ENCODE data around the gene EMC9. TPM values are rescaled to one million over a fixed set of nuclear protein-coding genes. Genes with fewer than 3 reads are reported as not detected.
A peak's percentile ranks its signal among the peaks of the same experiment; 100 is the strongest.

The EMC9 gene
- polyA plus RNA-seq, 5 donors, result 12.6 to 25.8 (median 24.3) TPM

DNA sequence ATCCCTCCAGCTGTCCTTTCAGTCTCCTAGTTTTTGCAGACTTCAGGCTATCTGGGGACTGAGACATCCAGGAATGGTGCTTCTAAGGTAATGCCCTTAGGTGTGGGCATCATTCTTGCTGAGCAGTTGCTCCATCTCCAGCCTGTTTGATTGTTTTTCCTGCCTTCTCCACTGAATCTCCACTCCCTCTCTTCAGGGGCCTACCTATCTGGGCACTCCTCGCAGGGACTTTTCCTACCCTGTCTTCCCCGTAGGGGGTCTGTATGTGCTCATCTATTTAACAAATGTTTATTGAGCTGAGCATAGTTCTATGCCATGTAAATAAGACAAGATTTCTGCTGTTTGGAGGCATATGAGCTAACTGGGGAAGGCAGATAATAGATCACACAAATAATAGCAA, 8.4 kb downstream of the EMC9 start:
- DNase-seq, result no peak

DNA sequence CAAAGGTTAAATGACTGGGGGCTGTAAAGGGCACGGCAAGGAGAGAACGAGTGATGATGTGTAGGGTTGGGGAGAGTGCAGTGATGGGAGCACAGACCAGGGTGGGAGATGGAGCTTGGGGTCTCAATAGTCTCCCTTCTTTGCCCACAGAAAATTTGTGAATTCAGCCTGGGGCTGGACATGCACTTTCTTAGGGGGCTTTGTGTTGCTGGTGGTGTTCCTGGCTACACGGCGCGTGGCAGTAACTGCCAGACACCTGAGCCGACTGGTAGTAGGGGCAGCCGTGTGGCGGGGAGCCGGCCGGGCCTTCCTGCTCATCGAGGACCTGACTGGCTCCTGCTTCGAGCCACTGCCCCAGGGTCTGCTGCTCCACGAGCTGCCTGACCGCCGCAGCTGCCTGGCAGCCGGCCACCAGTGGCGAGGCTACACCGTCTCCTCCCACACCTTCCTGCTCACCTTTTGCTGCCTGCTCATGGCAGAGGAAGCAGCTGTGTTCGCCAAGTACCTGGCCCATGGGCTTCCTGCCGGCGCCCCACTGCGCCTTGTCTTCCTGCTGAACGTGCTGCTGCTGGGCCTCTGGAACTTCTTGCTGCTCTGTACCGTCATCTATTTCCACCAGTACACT, 9.2 kb downstream of the EMC9 start:
- DNase-seq, result no peak

DNA sequence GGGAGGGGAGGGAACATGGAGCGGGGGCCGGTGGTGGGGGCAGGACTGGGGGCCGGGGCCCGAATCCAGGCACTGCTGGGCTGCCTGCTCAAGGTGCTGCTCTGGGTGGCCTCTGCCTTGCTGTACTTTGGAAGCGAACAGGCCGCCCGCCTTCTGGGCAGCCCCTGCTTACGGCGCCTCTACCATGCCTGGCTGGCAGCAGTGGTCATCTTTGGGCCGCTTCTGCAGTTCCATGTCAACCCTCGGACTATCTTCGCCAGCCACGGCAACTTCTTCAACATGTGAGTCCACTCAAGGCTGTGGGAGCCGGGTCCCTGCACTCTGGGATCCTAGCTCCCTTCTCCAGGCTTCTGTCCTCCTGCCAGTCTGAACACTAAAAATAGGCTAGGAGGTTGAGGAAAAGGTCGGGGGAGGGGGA, 9.8 kb downstream of the EMC9 start:
- DNase-seq, result no peak

DNA sequence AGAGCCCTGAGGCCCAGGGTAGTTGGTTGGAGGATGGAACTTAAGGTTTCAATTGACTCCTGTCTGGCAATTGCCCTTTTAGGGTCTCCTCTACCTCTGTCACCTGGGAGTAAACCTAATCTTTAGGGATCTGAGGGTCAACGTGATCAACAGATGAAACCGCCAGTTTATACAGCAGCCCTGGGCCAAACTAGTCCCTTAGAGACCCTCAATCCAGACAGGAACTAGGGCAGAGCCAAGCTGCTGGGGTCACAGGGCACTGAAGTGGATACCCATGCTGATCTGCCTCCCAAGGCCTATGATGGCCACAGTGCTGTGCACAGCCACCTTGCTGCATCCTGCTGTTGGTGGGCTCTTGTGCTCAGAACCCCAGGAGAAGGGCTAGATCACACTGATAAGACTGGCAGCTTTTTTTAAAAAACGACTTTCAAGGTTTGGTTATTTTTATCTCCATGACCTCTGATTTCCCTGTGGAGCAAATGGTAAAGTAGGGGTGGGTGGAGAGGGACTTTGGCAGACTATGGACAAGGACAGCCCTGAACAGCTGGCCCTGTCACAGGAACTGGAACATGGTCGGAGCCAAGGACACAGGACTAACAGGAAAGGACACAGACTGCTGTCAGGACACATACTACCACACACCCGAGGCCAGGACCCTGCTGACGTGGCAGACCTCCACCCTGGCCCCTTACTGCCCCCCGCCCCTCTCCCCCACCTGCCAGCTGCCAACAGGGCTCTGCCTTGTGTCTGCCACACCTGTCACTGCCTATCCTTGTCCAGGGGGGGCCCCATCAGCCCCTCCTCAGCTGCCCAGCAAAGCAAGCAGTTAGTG, 10.5 kb downstream of the EMC9 start:
- DNase-seq, result no peak

DNA sequence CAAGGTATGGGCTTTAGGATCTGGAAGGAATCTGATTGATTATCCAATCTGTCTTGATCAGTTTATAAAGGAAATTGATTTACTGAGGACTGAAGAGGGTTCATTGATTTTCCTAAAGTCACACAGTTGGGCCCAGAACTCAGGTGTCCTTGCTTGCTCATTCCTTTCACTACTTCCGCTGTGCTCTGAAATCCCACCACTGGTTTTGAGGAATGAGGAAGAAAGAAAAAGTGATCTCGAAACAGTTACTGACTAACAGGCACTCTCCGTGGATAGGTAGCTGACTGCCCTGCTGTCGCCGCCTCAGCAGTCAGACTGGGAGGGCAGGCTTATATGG, 11.0 kb downstream of the EMC9 start, which contains the start of gene FITM1:
Gene FITM1 (plus strand): TSS at position 280 of the 337 bp plus-strand sequence. CDS start 905 bp downstream, outside the sequence.
- DNase-seq, result no peak

DNA sequence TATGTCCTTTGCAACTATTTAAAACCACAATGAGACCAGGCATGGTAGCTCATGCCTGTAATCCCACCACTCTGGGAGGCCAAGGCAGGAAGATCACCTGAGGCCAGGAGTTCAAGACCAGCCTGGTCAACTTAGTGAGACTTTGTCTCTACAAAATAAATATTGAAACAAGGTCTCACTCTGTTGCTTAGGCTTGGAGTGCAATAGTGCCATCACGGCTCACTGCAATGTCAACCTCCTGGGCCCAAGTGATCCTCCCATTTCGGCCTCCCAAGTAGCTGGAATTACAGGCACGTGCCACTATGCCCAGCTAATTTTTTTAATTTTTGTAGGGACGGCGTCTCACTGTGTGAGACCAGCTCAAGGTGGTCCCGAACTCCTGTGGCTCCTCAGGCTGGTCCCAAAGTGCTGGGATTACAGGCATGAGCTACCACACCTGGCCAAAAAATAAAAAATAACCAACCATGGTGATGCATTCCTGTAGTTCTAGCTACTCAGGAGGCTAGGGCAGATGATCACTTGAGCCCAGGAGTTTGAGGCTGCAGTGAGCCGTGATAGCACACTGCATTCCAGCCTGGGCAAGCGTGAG, 11.9 kb downstream of the EMC9 start:
- no peak for DNase-seq

DNA sequence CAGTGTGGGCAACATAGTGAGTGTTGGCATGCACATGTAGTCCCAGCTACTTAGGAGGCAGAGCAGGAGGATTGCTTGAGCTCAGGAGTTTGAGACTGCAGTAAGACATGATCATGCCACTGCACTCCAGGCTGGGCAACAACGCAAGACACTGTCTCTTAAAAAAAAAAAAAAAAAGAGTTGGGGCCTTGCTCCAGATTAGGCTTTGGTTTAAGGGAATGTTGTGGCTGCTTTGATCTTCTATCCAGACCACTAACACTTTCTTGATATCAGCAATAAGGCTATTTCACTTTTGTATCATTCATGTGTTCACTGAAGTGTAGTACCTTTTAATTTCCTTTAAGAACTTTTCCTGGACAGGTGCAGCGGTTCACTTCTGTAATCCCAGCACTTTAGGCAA, 13.7 kb downstream of the EMC9 start:
- DNase-seq, result no peak

DNA sequence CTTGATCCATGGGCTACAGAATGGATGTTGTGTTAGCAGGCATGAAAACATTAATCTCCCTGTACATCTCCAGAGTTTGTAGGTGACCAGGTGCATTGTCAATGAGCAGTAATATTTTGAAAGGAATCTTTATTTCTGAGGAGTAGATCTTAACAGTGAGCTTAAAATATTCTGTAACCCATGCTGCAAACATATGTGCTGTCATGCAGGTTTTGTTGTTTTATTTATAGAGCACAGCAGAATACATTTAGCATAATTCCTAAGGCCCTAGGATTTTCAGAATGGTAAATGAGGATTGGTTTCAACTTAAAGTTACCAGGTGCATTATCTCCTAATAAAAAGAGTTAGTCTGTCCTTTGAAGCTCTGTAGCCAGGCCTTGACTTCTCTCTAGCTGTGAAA, 14.5 kb downstream of the EMC9 start:
- DNase-seq, result no peak

DNA sequence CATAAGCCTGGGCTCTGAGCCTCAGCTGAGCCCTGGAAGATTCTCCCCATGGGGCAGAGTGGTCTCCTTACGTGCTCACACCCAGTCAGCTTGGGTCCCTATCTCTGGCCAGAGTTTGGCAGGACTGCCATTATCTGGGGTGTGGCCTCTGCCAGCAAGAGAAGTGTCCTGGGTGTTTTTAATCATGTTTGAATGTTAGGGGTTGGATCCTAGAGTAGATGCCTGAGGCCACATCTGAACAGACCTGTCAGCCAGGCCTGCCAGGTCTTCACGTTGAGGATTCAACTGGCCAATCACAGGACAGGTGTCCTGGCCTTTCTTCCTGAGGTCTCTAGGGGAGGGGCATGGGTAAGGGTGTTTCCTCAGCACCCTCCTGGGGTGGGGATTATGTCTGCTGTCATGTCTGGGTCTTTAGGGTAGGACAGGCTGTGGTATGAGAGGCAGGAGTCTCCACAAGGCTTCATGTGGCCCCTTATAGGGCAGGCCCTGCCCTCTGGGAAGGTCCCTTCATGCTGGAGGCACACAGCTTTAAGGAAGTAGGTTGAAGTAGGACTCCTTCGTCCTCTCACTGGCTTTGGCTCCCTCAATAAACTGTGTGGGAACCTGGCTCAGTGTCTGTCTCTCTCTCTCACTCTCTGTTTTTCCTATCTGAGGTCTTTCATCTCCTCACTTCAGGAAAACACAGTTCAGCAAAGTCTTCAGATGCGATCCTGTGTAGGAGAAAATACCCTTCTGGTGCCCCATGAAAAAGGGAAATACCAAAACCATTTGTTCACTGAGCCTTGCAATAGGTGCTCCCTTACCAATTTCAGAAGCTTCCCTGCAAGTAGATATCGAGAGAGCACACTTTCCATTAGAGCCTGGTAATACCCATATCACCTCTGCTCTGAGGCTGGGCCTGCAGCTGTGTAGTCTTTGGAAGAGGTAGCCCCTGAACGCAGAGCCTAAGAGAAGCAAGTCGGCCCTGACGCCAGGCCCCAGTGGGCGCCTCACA, 17.7 kb downstream of the EMC9 start:
- no peak for DNase-seq

DNA sequence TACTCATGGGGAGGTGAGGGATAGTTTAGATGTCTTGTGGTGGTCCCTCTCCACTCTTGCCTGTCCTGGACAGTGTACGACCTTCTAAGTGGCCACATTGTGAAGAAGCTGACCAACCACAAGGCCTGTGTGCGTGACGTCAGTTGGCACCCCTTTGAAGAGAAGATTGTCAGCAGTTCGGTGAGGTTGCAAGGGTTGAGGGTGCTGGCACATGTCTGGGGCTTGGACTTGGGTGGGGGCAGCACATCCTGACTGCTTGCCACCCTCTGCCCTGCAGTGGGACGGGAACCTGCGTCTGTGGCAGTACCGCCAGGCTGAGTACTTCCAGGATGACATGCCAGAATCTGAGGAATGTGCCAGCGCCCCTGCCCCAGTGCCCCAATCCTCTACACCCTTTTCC, 18.5 kb downstream of the EMC9 start:
- DNase-seq, result no peak

DNA sequence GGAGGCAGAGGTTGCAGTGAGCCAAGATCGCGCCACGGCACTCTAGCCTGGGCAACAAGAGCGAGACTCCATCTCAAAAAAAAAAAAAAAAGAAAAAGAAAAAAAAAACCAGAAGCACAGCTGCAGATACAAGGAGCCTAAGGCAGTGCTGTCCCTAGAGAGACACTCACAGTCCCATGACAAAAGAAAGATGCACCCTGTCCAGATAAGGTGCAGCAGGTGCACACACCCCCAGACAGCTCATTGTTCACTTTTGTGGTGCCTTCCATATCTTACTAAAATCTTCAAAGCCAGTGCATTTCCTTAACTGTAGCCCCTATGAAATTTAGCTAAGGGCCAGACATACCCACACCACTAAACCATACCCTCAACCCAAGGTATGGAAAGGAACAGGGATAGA, 19.0 kb downstream of the EMC9 start:
- no peak for DNase-seq

DNA sequence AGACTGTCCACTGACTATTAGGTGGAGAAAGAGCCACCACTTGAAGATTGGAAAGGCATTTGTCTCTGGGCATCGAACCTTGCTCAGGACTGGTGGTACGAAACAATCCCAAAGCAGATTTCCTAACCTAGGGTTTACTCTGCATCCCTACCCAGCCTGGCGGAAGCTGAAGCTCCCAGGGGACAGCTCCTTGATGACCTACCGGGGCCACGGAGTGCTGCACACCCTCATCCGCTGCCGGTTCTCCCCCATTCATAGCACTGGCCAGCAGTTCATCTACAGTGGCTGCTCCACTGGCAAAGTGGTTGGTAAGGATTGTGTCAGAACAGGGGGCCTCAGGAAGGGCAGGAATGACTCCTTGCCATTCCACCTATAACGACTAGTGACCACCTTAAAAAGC, 20.2 kb downstream of the EMC9 start:
- DNase-seq, result no peak

DNA sequence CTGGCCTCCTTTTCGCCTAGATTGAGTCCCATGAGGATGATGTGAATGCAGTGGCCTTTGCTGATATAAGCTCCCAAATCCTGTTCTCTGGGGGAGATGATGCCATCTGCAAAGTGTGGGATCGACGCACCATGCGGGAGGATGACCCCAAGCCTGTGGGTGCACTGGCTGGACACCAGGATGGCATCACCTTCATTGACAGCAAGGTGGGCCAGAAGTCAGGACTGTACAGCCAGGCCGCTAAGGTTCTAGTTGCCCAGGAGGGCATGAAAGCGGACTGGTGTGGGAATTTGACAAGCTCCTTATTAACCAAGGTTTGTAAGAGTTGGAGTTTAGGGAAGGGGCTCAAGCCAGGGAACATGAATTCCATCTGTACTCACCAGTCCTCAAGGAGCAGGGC, 21.7 kb downstream of the EMC9 start:
- no peak for DNase-seq

DNA sequence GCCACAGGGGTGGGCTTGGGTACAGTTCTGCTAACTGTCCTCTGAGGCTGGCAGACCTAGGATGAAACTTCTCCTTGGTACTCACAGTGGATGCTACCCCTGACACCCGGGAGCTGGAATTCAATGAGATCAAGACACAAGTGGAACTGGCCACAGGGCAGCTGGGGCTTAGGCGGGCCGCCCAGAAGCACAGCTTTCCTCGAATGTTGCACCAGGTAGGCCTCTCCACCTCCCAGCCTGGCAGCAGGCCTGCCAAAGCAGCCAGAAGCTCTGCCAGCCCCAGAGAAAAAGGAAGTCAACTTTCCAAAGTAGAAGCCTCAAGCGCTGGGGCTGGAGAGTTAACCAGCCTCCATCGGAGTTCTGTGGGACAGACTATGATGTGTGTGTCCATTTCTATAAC, 24.2 kb downstream of the EMC9 start:
- DNase-seq, result no peak

DNA sequence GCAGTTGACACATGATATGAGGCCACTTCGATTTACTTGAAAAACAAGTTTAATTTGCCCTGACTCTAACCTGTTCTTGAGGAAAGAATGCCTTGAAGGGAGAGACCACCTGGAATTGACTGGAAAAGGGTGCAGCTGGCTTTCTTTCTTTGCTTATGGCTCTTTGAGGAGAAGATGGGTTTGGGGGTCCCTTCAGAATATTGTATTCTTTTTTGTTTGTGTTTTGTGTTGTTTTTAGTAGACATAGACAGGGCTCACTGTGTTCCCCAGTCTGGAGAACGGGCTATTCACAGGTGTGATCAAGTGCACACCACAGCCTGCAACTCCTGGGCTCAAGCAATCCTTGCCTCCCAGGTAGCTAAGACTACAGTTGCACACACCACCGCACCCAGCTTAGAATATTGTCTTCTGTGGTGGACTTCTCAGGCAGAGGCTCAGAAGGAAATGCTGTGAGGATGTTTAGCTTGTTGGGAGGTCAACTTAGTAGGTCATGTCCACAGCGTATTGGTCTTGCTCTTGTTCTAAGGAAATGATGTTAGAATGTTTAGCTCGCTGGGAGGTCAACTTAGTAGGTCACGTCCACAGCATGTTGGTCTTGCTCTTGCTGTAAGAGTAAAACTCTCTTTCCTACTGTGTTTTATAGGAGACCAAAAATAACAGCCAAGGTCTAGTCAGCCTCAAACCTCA, 25.1 kb downstream of the EMC9 start:
- no peak for DNase-seq

DNA sequence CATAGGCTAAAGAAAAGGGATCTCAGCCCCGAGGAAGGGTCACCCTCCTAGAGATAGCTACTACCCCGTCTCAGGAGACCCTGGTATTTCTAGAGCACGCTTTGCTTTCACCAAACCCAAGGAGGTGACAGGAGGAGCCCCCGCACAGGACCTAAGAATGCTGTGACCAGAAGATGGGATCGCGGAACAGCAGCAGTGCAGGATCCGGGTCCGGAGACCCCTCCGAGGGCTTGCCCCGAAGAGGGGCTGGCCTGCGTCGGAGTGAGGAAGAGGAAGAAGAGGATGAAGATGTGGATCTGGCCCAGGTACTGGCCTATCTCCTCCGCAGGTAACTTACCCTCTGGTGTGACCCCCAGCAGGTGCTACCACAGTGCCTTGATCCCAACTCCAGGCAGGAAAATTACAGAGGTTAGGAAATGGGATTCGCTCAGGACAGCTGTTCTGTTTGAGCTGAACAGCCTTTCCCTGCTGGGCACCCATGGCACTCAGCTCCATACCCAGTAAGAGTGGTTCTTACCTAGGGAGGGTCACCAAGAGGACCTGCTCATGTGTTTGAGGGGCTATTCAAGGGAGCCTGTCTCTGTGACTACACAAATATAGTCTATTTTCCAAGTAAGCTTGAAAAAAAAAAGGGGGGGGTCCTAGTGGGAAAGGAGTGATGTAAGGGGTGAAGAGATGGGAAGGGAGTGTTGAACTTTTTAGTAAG, 25.8 kb downstream of the EMC9 start:
- DNase-seq, result no peak

DNA sequence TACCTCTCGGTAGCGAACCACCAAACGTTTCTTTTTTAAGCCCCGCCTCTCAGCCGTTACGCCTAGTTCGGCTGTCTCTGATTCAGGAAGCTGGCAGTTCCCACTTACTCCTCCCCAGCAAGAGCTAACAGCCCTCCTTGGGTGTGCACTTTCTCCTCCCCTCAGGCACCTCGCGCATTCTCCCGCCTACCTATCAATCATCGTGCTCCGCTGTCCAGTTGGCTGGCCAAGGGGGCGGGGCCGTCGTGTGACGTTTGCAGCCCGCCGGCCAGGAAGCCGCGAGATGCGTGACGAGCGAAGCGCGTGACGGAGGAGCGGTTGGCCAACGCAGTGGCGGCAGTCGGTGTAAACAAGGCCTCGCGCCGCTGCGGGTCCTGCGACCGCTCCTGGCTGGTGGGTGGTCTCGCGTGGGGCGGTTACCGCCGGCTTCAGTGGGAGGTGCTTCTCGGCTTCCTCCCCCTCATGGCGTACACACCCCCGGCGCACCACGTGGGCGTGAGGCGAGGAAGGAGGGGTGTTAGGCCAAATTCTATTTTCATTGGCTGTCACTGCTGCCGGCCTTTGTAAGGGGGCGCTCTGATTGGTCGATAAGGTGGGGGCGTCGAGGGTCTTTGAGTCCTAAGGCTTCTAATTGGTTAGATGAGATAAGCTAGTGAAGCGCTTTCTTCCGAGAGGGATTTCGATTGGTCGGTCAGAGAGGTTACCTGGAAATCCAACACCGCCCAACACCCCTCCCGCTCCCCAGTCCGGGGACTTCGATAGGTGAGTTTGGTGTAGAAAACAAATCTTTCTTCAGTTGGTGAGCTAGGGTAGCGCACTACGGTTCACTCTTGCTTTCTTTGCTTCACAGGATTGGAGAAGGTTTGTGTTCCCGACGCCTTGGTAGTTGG, 26.6 kb downstream of the EMC9 start, which contains the start of the genes DCAF11 and NRL:
Gene DCAF11 (plus strand): TSS at position 246 of the 890 bp plus-strand sequence. CDS start 818 bp downstream, outside the sequence.
Gene NRL (minus strand): TSS at position 418 of the 890 bp plus-strand sequence. CDS start 32,101 bp downstream, outside the sequence.
- peak; percentile 100 for DNase-seq

DNA sequence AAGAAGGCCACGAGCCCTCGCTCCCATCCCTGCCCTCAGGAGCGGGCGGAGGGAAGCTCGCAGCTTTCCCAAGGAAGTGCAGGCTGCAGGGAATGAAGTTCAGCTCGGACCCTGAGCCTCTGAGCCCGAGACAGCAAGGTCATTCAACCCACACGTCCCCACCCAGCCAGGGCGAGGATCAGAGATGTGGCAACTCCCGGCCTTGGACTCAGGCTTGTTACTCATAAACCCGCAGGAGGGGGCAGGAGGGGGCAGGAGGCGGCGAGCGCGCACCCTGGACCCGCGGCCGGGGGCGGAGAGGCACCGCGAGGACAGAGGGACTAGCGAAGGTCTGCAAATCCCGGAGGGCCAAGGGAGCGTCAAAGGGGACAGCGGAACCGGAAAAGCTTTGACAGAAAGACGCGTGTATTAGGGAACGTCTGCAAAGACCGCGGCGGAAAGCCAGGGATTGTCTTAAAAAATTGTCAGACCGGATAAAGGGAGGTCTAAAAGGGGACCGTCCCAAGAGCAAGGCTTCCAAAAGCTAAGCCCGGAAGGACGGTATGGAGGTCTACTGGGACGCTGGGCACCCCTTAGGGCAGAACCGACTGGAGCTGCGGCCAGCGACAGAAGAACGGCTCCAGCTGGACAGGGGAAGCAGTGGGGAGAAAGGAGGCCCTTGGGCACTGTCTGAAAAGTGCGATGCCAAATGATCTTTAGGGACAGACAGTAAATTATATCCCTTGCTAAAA, 27.4 kb downstream of the EMC9 start:
- DNase-seq, result peak in 1 of 2 donors; percentile 92

Data from right lung (tissue), 5 donors.